Measurements from ENCODE around the gene OR5AK2. TPM values are rescaled to one million over a fixed set of nuclear protein-coding genes. Genes with fewer than 3 reads are reported as not detected.
"Not testable (repeated sequence)": the region's sequence is repeated elsewhere in the genome, so short reads cannot be mapped to it uniquely, and the experiment has no call there.

Gene OR5AK2, protein sequence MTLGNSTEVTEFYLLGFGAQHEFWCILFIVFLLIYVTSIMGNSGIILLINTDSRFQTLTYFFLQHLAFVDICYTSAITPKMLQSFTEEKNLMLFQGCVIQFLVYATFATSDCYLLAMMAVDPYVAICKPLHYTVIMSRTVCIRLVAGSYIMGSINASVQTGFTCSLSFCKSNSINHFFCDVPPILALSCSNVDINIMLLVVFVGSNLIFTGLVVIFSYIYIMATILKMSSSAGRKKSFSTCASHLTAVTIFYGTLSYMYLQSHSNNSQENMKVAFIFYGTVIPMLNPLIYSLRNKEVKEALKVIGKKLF
- not detected in 2 replicates for total RNA-seq (2014; rRNA removed; shearing (Covaris generic); ENCODE audit: low replicate concordance)

DNA sequence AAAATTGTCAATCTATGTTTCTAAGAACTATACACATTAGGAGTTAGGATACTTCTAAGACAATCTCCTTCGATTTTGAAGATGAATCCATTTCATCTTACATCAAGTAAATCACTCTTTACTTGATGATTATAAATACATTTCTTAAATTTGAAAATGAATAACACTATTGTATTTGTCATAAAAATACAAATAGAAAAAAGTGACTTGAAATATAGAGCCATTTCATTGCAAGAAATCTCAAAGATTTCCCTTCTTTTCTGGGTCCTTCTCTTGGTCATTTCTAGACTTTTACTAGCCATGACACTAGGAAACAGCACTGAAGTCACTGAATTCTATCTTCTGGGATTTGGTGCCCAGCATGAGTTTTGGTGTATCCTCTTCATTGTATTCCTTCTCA lies at the start of gene OR5AK2:
Gene OR5AK2 (plus strand): TSS at position 301 of the 400 bp plus-strand sequence. CDS start 0 bp downstream, at position 301.
- in situ Hi-C loops (cut with HindIII; ENCODE audit: low pct_unique_long_range_greater_than_20kb, low sequenced_read_pairs) = no loop called here
- no peak for DNase-seq (ENCODE audit: low read depth)

DNA sequence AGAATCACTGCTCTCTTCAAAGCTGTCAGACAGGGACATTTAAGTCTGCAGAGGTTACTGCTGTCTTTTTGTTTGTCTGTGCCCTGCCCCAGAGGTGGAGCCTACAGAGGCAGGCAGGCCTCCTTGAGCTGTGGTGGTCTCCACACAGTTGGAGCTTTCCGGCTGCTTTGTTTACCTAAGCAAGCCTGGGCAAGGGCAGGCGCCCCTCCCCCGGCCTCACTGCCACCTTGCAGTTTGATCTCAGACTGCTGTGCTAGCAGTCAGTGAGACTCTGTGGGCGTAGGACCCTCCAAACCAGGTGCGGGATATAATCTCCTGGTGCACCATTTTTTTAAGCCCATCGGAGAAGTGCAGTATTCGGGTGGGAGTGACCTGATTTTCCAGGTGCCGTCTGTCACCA lies 43.2 kb upstream of the OR5AK2 start:
- DNase-seq (ENCODE audit: low read depth); in situ Hi-C loops (cut with HindIII; ENCODE audit: low pct_unique_long_range_greater_than_20kb, low sequenced_read_pairs): not testable (repeated sequence)

DNA sequence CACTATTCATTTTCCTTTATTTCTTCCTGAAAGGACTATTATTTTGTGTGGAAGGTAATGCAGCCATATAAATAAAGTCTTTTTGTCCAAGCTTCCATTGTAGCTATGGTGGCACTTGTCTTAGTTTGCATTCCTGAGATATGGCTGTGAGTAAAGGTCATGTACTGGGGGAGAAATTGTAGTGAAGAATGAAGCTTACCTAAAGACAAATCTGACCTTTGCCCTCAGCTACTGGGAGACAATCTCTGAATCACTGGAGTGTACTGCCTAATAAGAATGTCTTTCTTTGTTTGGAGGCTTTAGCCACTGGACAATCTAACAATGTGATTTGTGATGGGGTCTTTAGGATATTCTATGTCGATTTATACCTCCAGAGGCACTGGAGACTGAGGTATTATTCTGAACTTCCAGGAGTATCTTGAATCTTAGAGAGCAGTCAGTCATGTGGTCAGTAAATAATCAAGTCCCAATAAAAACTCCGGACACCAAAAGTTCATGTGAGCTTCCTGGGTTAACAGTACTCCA lies 39.7 kb upstream of the OR5AK2 start:
- DNase-seq (ENCODE audit: low read depth) = no peak
- in situ Hi-C loops (cut with HindIII; ENCODE audit: low pct_unique_long_range_greater_than_20kb, low sequenced_read_pairs) = no loop called here

DNA sequence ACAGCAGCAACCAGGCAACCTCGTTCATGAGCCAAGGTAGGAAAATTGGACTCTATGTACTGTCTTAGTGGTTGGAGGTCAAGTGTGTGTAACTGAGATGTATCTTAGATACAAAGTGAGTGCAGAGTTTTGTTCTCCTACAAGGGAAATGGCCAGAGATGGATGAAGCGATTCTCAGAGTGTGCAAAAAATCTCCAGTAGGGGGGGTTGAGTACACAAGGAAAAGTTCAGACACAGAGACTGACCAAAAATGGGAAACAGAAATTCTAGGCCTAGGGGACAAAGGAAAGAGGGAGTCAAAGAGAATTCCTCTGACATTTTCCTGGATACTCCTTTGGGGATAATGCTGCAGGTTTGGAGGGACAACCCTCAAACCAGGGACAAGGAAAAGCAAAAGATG lies 38.2 kb upstream of the OR5AK2 start:
- no peak for DNase-seq (ENCODE audit: low read depth)
- in situ Hi-C loops (cut with HindIII; ENCODE audit: low pct_unique_long_range_greater_than_20kb, low sequenced_read_pairs) = no loop called here

DNA sequence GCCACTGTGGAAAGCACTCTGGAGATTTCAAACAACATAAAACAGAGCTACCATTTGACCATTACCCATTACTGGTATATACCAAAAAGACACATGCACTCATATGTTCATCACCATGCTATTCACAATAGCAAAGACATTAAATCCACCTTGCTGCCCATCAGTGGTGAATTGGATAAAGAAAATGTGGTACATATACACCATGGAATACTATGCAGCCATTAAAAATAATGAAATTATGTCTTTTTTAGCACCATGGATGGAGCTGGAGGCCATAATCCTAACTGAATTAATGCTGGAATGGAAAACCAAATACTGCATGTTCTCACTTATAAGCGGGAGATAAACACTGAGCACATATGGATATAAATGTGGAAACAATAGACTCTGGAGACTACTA lies 34.8 kb upstream of the OR5AK2 start:
- in situ Hi-C loops (cut with HindIII; ENCODE audit: low pct_unique_long_range_greater_than_20kb, low sequenced_read_pairs); DNase-seq (ENCODE audit: low read depth): not testable (repeated sequence)

DNA sequence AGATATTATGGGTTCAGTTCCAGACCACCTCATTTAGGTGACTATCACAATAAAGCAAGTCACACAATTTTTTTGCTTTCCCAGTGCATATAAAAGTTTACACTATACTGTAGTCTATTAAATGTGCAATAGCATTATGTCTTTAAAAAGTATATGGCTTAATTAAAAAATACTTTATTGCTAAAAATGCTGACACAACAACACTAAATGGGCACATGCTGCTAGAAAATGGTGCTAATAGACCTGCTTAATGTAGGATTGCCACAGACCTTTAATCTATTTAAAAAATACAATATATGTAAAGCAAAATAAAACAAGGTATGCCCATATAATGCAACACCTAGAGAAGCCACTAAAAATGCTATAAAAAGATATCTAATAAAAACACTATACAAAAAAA lies 27.1 kb upstream of the OR5AK2 start:
- no peak for DNase-seq (ENCODE audit: low read depth)
- in situ Hi-C loops (cut with HindIII; ENCODE audit: low pct_unique_long_range_greater_than_20kb, low sequenced_read_pairs) = no loop called here

DNA sequence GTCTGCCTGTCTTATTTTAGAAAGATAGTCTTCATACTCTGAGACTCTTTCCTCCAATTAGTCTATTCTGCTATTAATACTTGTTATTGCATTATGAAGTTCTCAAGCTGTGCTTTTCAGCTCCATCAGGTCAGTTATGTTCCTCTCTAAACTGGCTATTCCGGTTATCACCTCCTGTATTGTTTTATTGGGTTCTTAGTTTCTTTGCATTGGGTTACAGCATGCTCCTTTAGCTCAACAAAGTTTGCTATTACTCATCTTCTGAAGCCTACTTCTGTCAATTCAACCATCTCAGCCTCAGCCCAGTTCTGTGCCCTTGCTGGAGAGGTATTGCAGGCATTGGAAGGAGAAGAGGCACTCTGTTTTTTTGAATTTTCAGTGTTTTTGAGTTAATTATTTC lies 21.0 kb upstream of the OR5AK2 start:
- no peak for DNase-seq (ENCODE audit: low read depth)
- in situ Hi-C loops (cut with HindIII; ENCODE audit: low pct_unique_long_range_greater_than_20kb, low sequenced_read_pairs) = no loop called here

DNA sequence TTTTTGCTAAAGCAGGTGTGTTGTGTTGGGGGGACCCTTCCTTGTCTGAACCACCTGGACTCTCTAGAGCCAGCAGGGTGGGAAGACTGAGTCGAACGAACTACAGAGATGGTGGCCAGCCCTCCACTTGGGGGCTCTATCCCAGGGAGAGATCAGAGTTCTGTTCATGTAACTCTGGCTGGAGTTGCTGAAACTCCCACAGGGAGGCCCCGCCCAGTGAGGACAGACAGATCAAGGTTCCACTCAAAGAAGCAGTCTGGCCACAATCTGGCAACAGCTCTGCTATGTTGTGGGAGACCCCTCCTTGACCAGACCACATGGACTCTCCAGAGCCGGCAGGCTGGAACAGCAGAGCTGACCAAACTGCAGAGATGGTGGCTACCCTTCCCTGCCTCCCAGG lies 20.2 kb upstream of the OR5AK2 start:
- DNase-seq (ENCODE audit: low read depth) = no peak
- in situ Hi-C loops (cut with HindIII; ENCODE audit: low pct_unique_long_range_greater_than_20kb, low sequenced_read_pairs) = no loop called here

DNA sequence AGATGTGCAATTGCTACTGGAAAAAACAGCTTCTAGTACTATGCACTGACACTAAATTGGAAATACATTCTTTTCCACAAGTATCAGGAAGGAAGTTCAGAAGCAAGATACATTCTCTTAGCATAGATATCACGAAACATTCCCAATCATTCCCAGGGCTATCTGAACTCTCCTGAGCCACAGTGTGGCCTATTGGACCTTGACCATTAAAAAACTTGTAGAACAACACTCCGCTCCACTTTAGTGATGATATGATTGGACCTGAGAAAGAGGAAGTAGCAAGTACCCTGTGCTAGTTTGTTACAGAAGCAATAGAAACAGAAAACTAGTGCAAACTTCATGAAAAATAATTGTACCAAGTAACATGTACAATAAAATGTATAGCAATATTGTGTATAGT lies 11.4 kb upstream of the OR5AK2 start:
- in situ Hi-C loops (cut with HindIII; ENCODE audit: low pct_unique_long_range_greater_than_20kb, low sequenced_read_pairs) = no loop called here
- no peak for DNase-seq (ENCODE audit: low read depth)

DNA sequence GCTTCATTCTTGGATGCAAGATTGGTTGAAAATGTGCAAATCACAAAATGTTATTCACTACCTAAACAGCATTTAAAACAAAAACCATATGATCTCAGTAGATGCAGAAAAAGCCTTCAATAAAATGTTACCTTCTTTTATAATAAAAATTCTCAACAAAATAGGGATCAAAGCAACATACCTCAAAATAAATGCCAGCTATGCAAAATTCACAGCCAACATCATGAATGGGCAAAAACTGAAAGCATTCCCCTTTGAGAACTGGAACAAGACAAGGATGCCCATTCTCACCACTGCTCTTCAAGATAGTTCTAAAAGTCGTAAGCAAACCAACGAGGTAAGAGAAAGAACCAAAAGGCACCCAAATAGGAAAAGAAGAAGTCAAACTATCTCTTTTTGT lies 2.0 kb downstream of the OR5AK2 start:
- in situ Hi-C loops (cut with HindIII; ENCODE audit: low pct_unique_long_range_greater_than_20kb, low sequenced_read_pairs) = no loop called here
- DNase-seq (ENCODE audit: low read depth) = no peak

DNA sequence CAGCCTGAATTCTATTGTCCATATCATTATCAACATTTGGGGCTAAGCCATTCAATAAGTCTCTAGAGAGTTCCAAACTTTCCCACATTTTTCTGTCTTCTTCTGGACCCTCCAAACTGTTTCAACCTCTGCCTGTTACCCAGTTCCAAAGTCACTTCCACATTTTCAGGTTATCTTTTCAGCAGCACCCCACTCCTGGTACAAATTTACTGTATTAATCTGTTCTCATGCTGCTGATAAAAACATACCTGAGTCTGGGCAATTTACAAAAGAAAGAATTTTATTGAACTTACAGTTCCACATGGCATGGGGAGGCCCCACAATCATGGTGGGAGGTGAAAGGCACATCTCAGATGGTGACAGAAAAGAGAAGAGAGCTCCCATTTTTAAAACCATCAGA lies 5.8 kb downstream of the OR5AK2 start:
- DNase-seq (ENCODE audit: low read depth) = no peak
- in situ Hi-C loops (cut with HindIII; ENCODE audit: low pct_unique_long_range_greater_than_20kb, low sequenced_read_pairs) = no loop called here

DNA sequence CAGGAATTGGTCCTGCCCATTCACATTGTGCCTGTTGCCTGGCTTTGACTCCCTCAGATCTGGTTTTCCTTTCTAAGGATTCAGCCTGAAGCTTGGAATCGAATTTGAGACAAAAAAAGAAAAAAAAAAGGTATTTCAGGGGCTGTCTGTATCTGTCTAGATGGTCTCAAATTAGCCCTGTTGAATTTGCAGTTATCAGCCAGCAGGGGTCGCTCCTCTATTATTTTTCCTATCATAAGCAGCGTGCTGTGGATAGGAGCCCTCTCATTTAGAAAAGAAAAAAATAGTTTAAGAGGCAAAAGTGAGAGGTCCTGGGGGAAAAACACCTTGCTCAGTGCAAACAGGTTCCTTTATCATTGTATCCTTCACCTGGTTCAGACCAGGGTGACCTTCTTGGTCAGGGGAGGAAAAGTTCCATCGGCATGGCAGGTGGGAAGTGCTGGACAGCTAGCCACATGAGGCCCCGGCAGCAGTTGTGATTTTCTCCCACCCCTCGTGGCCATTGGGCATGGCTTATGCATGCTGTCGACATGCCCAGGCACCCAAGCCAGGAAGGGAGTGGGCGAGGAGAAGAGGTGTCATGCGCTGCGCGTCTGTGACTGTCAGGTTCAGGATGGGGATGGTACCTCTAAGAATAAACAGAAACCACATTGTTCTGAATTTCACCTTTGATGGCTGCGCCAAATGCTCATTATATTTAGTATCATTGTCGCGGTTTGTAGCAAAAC lies 13.1 kb downstream of the OR5AK2 start:
- DNase-seq (ENCODE audit: low read depth) = no peak
- in situ Hi-C loops (cut with HindIII; ENCODE audit: low pct_unique_long_range_greater_than_20kb, low sequenced_read_pairs) = no loop called here

DNA sequence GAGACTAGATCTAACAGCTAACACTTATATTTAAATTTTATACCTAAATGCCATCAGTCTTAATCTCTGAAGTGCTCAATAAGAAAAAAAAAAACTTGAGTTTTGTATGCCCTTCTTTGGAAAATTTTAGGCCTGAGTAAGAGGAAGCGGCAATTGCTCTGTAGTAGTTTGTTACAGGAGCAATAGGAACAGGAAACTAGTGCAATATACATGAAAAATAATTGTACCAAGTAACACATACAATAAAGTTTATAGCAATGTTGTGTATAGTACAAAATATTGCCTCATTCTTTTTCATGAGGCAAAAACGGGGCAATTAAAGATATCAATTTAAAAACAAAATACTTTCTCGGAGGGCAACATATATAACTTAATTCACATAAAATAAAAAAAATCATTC lies 19.7 kb downstream of the OR5AK2 start:
- in situ Hi-C loops (cut with HindIII; ENCODE audit: low pct_unique_long_range_greater_than_20kb, low sequenced_read_pairs) = no loop called here
- no peak for DNase-seq (ENCODE audit: low read depth)

DNA sequence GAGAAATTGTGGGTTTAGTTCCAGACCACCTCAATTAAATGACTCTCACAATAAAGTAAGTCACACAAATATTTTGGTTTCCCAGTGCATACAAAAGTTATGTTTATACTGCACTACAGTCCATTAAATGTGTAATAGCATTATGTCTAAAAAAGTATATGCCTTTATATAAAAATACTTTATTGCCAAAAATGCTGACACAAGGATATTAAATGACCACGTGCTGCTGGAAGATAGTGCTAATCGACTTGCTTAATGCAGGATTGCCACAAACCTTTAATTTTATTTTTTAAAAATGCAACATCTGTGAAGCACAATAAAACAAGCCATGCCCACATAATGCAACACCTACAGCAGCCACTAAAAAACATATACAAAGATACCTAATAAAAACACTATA lies 27.0 kb downstream of the OR5AK2 start:
- no peak for DNase-seq (ENCODE audit: low read depth)
- in situ Hi-C loops (cut with HindIII; ENCODE audit: low pct_unique_long_range_greater_than_20kb, low sequenced_read_pairs) = no loop called here

DNA sequence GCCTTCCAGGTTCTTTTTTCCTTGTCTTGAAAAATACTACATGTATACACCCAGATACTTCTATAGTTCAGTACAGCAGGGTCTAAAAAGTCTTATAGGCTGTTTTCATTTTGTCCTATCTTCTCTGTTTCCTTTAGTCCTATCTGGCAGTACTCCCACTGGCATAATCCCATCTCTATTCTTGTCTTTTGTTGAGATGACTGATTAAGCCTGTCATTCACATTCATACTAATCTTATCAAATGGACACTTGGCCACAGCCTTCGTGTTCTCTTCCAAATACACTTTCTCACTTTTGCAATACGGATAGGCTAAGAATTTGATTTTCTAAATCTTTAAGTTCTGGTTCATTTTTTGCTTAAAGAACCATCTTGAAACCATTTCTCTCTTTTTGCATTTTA lies 42.8 kb downstream of the OR5AK2 start:
- no peak for DNase-seq (ENCODE audit: low read depth)
- in situ Hi-C loops (cut with HindIII; ENCODE audit: low pct_unique_long_range_greater_than_20kb, low sequenced_read_pairs) = no loop called here

Other genes with a start within 250 kb of the OR5AK2 start
- not detected in 2 replicates for gene OR9G4, start 240.2 kb upstream of the OR5AK2 start, total RNA-seq (2014; rRNA removed; shearing (Covaris generic); ENCODE audit: low replicate concordance)
- not detected in 2 replicates for gene LRRC55, start 193.0 kb downstream of the OR5AK2 start, total RNA-seq (2014; rRNA removed; shearing (Covaris generic); ENCODE audit: low replicate concordance)
- gene APLNR, start 248.3 kb downstream of the OR5AK2 start, total RNA-seq (2014; rRNA removed; shearing (Covaris generic); ENCODE audit: low replicate concordance) = not detected in 2 replicates